Left lung (tissue), 10 donors: ENCODE results near the gene FOXRED2. TPM values are rescaled to one million over a fixed set of nuclear protein-coding genes. Genes with fewer than 3 reads are reported as not detected.
A peak's percentile ranks its signal among the peaks of the same experiment; 100 is the strongest.

ENCODE experiments used
- ATAC-seq: fragments of 200-7000 bp; cut with Tn5 transposase; one replicate; pipeline ENCODE4 v1.9.1; 2020; ENCODE audit warnings: moderate library complexity
- DNase-seq, 4 donors: peaks; one replicate each; pipeline ENCODE4 v3.0.0-alpha.2; 2013 to 2020
- H3K27ac ChIP-seq, 2 donors: fragments of 200-600 bp; sonication (generic) in 1 of 2; one replicate each; pipeline versions ENCODE4 v1.5.0 to v1.8.0; 2020 to 2021
- H3K27me3 ChIP-seq, 2 donors: fragments of 200-600 bp; sonication (generic) in 1 of 2; one replicate each; pipeline versions ENCODE4 v1.5.0 to v1.8.0; 2020 to 2021
- H3K36me3 ChIP-seq, 2 donors: fragments of 200-600 bp; sonication (generic) in 1 of 2; one replicate each; pipeline versions ENCODE4 v1.5.0 to v1.8.0; 2020 to 2021
- H3K4me1 ChIP-seq, 2 donors: fragments of 200-600 bp; one replicate each; pipeline ENCODE4 v1.8.0; 2021
- H3K4me3 ChIP-seq, 2 donors: fragments of 200-600 bp; sonication (generic) in 1 of 2; one replicate each; pipeline versions ENCODE4 v1.5.0 to v1.8.0; 2020 to 2021; ENCODE audit warnings: mild to moderate bottlenecking in 1 of 2
- H3K9me3 ChIP-seq, 2 donors: fragments of 200-600 bp; sonication (generic) in 1 of 2; one replicate each; pipeline versions ENCODE4 v1.5.0 to v1.8.0; 2020 to 2021
- CTCF ChIP-seq, 2 donors: fragments of 200-600 bp; sonication (generic) in 1 of 2; IDR thresholded peaks; one replicate each; pipeline versions ENCODE4 v1.5.0 to v1.8.0; 2021; ENCODE audit warnings: antibody characterized with exemption in 2 of 2
- intact Hi-C, 2 donors: fragments of 100-400 bp; cut with DNase I; formaldehyde crosslinking; loops; one replicate each; pipeline versions ENCODE4 v1.11.2 to v1.14.2; 2022
- polyA plus RNA-seq, 6 donors: library from polyadenylated mRNA; unstranded; fragments of 120-200 nt; gene quantifications; one replicate each; pipeline ENCODE4 v1.2.1, GENCODE V29; 2013; ENCODE audit not compliant: insufficient read length in 6 of 6
- total RNA-seq, 2 donors: library from RNA; stranded (reverse); fragmentation: NEBNext Ultra II Directional; extraction: Animal tissue kit (Norgen Biotek cat#: 25700); gene quantifications; one replicate each; pipeline ENCODE4 v1.2.1, GENCODE V29; 2021
- donor health status: DM: no; HTN: yes; CAD: no.
- donor health status: DM: no; HTN: no; CAD: no.

Gene FOXRED2
- total and polyA plus RNA-seq, 8 donors = 17.2 to 25.0 (median 21.6) TPM

- Histone ChIP-seq H3K4me3 (no peak overlapping the region), H3K9me3 (no peaks in the 10 kb centered on the region), H3K36me3 (no peaks in the 10 kb centered on the region), H3K27me3 (no peaks in the 10 kb centered on the region), H3K27ac (peak overlapping the region; percentile 5 to 94), H3K4me1 (peaks cover 22 to 99% of the 10 kb centered on the region in 2 donors)
- no peak for TF ChIP-seq CTCF (IDR thresholded peaks at IDR 0.05)
- ATAC-seq (no peak), DNase-seq (no peak)
- intact Hi-C loops = no loop called here
Measured at GRCh38 chr22:36449596-36450175, 57.2 kb downstream of the FOXRED2 start.

- TF ChIP-seq CTCF (IDR thresholded peaks at IDR 0.05) = no peak
- no peak for DNase-seq
- intact Hi-C loops = no loop called here
- peaks cover 12 to 89% of the 10 kb centered on the region in 2 donors for H3K4me1 ChIP-seq
- peak overlapping the region in 1 of 2 donors; percentile 94 for H3K27ac ChIP-seq
- no peaks in the 10 kb centered on the region for H3K9me3 ChIP-seq
- H3K27me3 ChIP-seq = no peaks in the 10 kb centered on the region
- H3K4me3 ChIP-seq = no peak overlapping the region
- no peaks in the 10 kb centered on the region for H3K36me3 ChIP-seq
- ATAC-seq = no peak
Measured at GRCh38 chr22:36447632-36448031, 59.2 kb downstream of the FOXRED2 start.

DNA sequence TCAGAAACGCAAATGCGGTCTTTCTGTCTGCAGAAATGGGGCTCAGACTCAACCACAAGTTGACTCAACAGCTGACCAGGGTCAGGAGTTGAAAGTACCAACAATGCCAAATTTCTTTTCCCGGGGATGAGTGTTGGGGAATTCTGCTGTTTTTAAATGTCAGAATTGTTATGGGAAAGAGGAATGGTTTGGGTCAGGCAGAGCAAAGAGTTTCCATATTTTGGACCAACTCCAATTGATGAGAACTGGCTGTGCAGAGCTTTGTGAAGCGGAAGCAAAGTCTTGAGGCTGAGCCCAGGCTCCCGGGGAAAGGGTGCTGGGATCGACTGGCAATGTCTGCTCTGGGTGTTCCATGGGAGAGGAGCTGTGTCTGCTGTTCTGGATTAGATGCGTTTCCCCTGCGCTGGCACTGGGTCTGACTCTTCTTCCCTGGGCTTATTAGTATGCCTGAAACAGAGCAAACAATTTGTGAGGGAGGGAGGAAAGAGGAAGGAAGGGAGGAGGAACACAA is 61.6 kb downstream of the FOXRED2 start:
- H3K4me3 ChIP-seq = no peak overlapping the region
- H3K27ac ChIP-seq = peak overlapping the region; percentile 41 to 73
- no peak for TF ChIP-seq CTCF (IDR thresholded peaks at IDR 0.05)
- H3K4me1 ChIP-seq = peaks cover under 1 to 71% of the 10 kb centered on the region in 2 donors
- H3K27me3 ChIP-seq = no peaks in the 10 kb centered on the region
- no peak for DNase-seq
- peak; percentile 59 for ATAC-seq
- H3K36me3 ChIP-seq = no peaks in the 10 kb centered on the region
- no peaks in the 10 kb centered on the region for H3K9me3 ChIP-seq
- intact Hi-C loops = no loop called here

DNA sequence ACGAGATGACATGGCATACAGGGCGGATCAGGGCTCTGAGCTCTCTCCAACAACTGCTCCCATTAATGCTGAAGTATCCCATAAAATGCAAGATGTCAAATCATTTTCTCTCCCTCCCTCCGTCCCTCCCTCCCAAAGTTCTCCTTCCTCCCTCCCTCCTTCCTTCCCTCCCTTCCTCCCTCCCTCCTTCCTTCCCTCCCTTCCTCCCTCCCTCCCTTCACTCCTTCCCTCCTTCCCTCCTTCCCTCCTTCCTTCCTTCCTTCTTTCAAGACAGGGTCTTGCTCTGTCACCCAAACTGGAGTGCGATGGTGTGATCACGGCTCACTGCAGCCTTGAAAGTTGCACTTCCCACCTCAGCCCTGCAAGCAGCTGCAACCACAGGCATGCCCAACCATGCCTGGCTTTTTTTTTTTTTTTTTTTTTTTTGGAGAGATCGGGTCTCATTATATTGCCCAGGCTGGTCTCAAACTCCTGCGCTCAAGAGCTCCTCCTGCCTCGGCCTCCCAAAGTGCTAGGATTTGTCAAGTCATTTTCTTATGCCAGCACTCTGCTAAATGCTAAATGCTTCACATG is 63.6 kb downstream of the FOXRED2 start:
- Histone ChIP-seq H3K4me3 (no peak overlapping the region), H3K27ac (no peak overlapping the region), H3K4me1 (peaks cover 5 to 68% of the 10 kb centered on the region in 2 donors), H3K36me3 (no peaks in the 10 kb centered on the region), H3K27me3 (no peaks in the 10 kb centered on the region), H3K9me3 (no peaks in the 10 kb centered on the region)
- intact Hi-C loops = no loop called here
- no peak for TF ChIP-seq CTCF (IDR thresholded peaks at IDR 0.05)
- ATAC-seq (no peak), DNase-seq (no peak)

DNA sequence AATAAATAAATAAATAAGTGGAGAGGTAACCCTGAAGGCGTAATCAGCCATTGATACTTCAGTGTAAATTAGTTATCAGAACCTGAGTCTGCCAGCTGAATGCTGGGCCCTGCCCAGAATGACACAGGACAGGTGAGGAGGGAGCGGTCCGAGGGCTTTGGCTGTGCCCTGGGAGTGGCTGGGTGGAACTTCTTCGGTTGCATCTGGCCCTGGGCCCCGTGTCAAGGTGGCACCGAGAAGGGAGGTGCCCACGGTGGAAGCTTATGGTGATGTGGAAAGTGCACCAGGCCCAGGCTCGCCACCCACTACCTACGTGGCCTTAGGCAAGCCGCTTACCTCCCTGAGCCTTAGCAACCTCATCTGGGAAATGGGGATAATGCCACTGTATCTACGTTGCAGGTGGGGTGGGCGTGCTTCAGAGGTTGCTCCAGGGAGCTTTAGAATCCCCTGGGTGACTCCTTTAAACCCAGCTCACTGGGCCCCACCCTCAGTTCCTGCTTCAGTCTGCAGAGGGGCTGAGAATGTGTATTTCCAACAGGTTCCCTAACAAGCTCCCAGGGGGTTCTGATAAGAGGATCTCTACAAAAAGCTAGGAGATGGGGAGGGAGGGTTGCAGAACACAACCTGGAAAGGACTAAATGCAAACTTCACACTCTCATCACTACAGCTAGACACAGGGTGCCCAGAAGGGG is 64.2 kb downstream of the FOXRED2 start:
- intact Hi-C loops = no loop called here
- no peak overlapping the region for H3K27ac ChIP-seq
- ATAC-seq = no peak

More for the DNA sequence above, 64.2 kb downstream of the FOXRED2 start:
- Histone ChIP-seq H3K9me3 (no peaks in the 10 kb centered on the region), H3K4me1 (peaks cover 5 to 62% of the 10 kb centered on the region in 2 donors), H3K4me3 (no peak overlapping the region), H3K27me3 (no peaks in the 10 kb centered on the region), H3K36me3 (no peaks in the 10 kb centered on the region)
- no peak for DNase-seq
- TF ChIP-seq CTCF (IDR thresholded peaks at IDR 0.05) = no peak
